ENCODE measurements around the gene TASP1.

The TASP1 gene

GRCh38 chr20:13402986-13403385 lies 235.7 kb downstream of the TASP1 start:
- H3K4me1 Mint-ChIP-seq, result peaks cover 6% of the 10 kb centered on the region
- no peak overlapping the region for H3K4me3 Mint-ChIP-seq
- peak overlapping the region in 2 of 3 experiments; percentile 25 to 80 for H3K27ac Mint-ChIP-seq
- no peaks in the 10 kb centered on the region for H3K9me3 Mint-ChIP-seq
- H3K36me3 Mint-ChIP-seq (ENCODE audit: low read depth), result peaks cover 3% of the 10 kb centered on the region
- TF ChIP-seq CTCF (IDR thresholded peaks at IDR 0.05; ENCODE audit: unreplicated experiment in 3 of 3), result no peak
- H3K27me3 Mint-ChIP-seq (ENCODE audit: low read depth), result no peaks in the 10 kb centered on the region

- H3K27ac Mint-ChIP-seq, result peak overlapping the region in 2 of 3 experiments; percentile 25 to 80
- H3K9me3 Mint-ChIP-seq, result no peaks in the 10 kb centered on the region
- no peak for TF ChIP-seq CTCF (IDR thresholded peaks at IDR 0.05; ENCODE audit: unreplicated experiment in 3 of 3)
- H3K4me1 Mint-ChIP-seq, result peaks cover 6% of the 10 kb centered on the region
- no peak overlapping the region for H3K4me3 Mint-ChIP-seq
- H3K27me3 Mint-ChIP-seq (ENCODE audit: low read depth), result no peaks in the 10 kb centered on the region
- H3K36me3 Mint-ChIP-seq (ENCODE audit: low read depth), result peaks cover 2% of the 10 kb centered on the region
Measured at GRCh38 chr20:13402171-13402760, 236.5 kb downstream of the TASP1 start.

GRCh38 chr20:13401596-13401995 lies 237.1 kb downstream of the TASP1 start:
- Mint-ChIP-seq H3K4me3 (no peak overlapping the region), H3K4me1 (peaks cover 8% of the 10 kb centered on the region), H3K27me3 (ENCODE audit: low read depth) (no peaks in the 10 kb centered on the region), H3K9me3 (no peaks in the 10 kb centered on the region), H3K27ac (peak overlapping the region in 1 of 3 experiments; percentile 80), H3K36me3 (ENCODE audit: low read depth) (no peaks in the 10 kb centered on the region)
- TF ChIP-seq CTCF (IDR thresholded peaks at IDR 0.05; ENCODE audit: unreplicated experiment in 3 of 3), result no peak

GRCh38 chr20:13400453-13400852 lies 238.3 kb downstream of the TASP1 start:
- no peaks in the 10 kb centered on the region for H3K9me3 Mint-ChIP-seq

GRCh38 chr20:13397300-13397724 lies 241.4 kb downstream of the TASP1 start:
- no peaks in the 10 kb centered on the region for H3K27me3 Mint-ChIP-seq (ENCODE audit: low read depth)
- TF ChIP-seq CTCF (IDR thresholded peaks at IDR 0.05; ENCODE audit: unreplicated experiment in 3 of 3), result no peak

More at GRCh38 chr20:13400453-13400852, 238.3 kb downstream of the TASP1 start:
- Mint-ChIP-seq H3K27ac (no peak overlapping the region), H3K36me3 (ENCODE audit: low read depth) (no peaks in the 10 kb centered on the region), H3K4me3 (no peak overlapping the region), H3K27me3 (ENCODE audit: low read depth) (no peaks in the 10 kb centered on the region), H3K4me1 (peaks cover 16% of the 10 kb centered on the region)
- TF ChIP-seq CTCF (IDR thresholded peaks at IDR 0.05; ENCODE audit: unreplicated experiment in 3 of 3), result no peak

GRCh38 chr20:13396826-13397225 lies 241.9 kb downstream of the TASP1 start:
- no peak overlapping the region for H3K27ac Mint-ChIP-seq
- H3K36me3 Mint-ChIP-seq (ENCODE audit: low read depth), result peaks cover 6% of the 10 kb centered on the region
- H3K27me3 Mint-ChIP-seq (ENCODE audit: low read depth), result no peaks in the 10 kb centered on the region
- TF ChIP-seq CTCF (IDR thresholded peaks at IDR 0.05; ENCODE audit: unreplicated experiment in 3 of 3), result no peak
- H3K4me3 Mint-ChIP-seq, result no peak overlapping the region
- no peaks in the 10 kb centered on the region for H3K9me3 Mint-ChIP-seq
- peaks cover 16% of the 10 kb centered on the region for H3K4me1 Mint-ChIP-seq

More at GRCh38 chr20:13397300-13397724, 241.4 kb downstream of the TASP1 start:
- Mint-ChIP-seq H3K36me3 (ENCODE audit: low read depth) (peaks cover 3% of the 10 kb centered on the region), H3K4me3 (no peak overlapping the region), H3K9me3 (no peaks in the 10 kb centered on the region), H3K27ac (peak overlapping the region in 1 of 3 experiments; percentile 40), H3K4me1 (peaks cover 16% of the 10 kb centered on the region)

All from nephron (organoid).